Embryonic facial prominence (tissue), 1 donor: Measurements from ENCODE around the gene PLXNA4.

ENCODE experiments used
- DNase-seq: peaks from one replicate; pipeline ENCODE4 v3.0.0-alpha.2; 2016; ENCODE audit errors: extremely low spot score

PLXNA4 gene

GRCh38 chr7:132500727-132501440 lies 75.4 kb downstream of the PLXNA4 start:
- no peak for DNase-seq

- DNase-seq: no peak
Observed at GRCh38 chr7:132499487-132499886, 76.8 kb downstream of the PLXNA4 start.

GRCh38 chr7:132499065-132499464 lies 77.2 kb downstream of the PLXNA4 start:
- DNase-seq: no peak

- DNase-seq: no peak
Observed at GRCh38 chr7:132498319-132498718, 78.0 kb downstream of the PLXNA4 start.

GRCh38 chr7:132497098-132497497 lies 79.2 kb downstream of the PLXNA4 start:
- no peak for DNase-seq

- DNase-seq: no peak
Observed at GRCh38 chr7:132495936-132496335, 80.3 kb downstream of the PLXNA4 start.

- DNase-seq: no peak
Observed at GRCh38 chr7:132494474-132494873, 81.8 kb downstream of the PLXNA4 start.

GRCh38 chr7:132492823-132493445 lies 83.3 kb downstream of the PLXNA4 start:
- no peak for DNase-seq

GRCh38 chr7:132491391-132491945 lies 84.8 kb downstream of the PLXNA4 start:
- DNase-seq: no peak

GRCh38 chr7:132490474-132490873 lies 85.8 kb downstream of the PLXNA4 start:
- no peak for DNase-seq

GRCh38 chr7:132489776-132490237 lies 86.5 kb downstream of the PLXNA4 start:
- DNase-seq: no peak

GRCh38 chr7:132488634-132489302 lies 87.5 kb downstream of the PLXNA4 start:
- DNase-seq: no peak

GRCh38 chr7:132486274-132486610 lies 90.0 kb downstream of the PLXNA4 start:
- DNase-seq: no peak

GRCh38 chr7:132485600-132486273 lies 90.5 kb downstream of the PLXNA4 start:
- DNase-seq: no peak

- DNase-seq: no peak
Observed at GRCh38 chr7:132485136-132485535, 91.1 kb downstream of the PLXNA4 start.

- no peak for DNase-seq
Observed at GRCh38 chr7:132482866-132483265, 93.4 kb downstream of the PLXNA4 start.

- no peak for DNase-seq
Observed at GRCh38 chr7:132480534-132480933, 95.7 kb downstream of the PLXNA4 start.

- DNase-seq: no peak
Observed at GRCh38 chr7:132476541-132476940, 99.7 kb downstream of the PLXNA4 start.

- DNase-seq: no peak
Observed at GRCh38 chr7:132475669-132476116, 100.6 kb downstream of the PLXNA4 start.

- DNase-seq: no peak
Observed at GRCh38 chr7:132475037-132475668, 101.1 kb downstream of the PLXNA4 start.

- DNase-seq: no peak
Observed at GRCh38 chr7:132472463-132473120, 103.7 kb downstream of the PLXNA4 start.
